Brain microvascular endothelial cell (primary cell): ENCODE results near the gene NOP10.
"Not testable (repeated sequence)": the region's sequence is repeated elsewhere in the genome, so short reads cannot be mapped to it uniquely, and the experiment has no call there.

Source experiments
- DNase-seq: peaks from one replicate; pipeline ENCODE4 v3.0.0-alpha.2; 2020
- H3K27ac ChIP-seq: fragments of 250-450 bp; sonication (Bioruptor Pico); 2 replicates; pipeline ENCODE4 v1.5.1; 2020; ENCODE audit warnings: mild to moderate bottlenecking, moderate library complexity
- H3K27me3 ChIP-seq: fragments of 250-450 bp; sonication (Bioruptor Pico); replicated peaks from 2 replicates; pipeline ENCODE4 v1.5.1; 2020; ENCODE audit warnings: mild to moderate bottlenecking
- H3K36me3 ChIP-seq: fragments of 250-450 bp; sonication (Bioruptor Pico); replicated peaks from 2 replicates; pipeline ENCODE4 v1.5.1; 2020; ENCODE audit warnings: mild to moderate bottlenecking
- H3K4me3 ChIP-seq: 2 replicates; pipeline ENCODE4 v1.5.1; 2011; ENCODE audit warnings: low read depth, mild to moderate bottlenecking, control low read depth, low read length, moderate library complexity
- CTCF ChIP-seq: IDR thresholded peaks from 2 replicates; pipeline ENCODE4 v1.5.1; 2011; ENCODE audit warnings: low read depth, mild to moderate bottlenecking, moderate library complexity, low read length, control low read depth, inconsistent platforms; ENCODE audit errors: missing control alignments
- in situ Hi-C: cut with HindIII; loops from 2 replicates; pipeline ENCODE4 v1.10.0; 2017; ENCODE audit warnings: low sequenced_read_pairs, low pct_ligation_motif_present

Gene NOP10

DNA sequence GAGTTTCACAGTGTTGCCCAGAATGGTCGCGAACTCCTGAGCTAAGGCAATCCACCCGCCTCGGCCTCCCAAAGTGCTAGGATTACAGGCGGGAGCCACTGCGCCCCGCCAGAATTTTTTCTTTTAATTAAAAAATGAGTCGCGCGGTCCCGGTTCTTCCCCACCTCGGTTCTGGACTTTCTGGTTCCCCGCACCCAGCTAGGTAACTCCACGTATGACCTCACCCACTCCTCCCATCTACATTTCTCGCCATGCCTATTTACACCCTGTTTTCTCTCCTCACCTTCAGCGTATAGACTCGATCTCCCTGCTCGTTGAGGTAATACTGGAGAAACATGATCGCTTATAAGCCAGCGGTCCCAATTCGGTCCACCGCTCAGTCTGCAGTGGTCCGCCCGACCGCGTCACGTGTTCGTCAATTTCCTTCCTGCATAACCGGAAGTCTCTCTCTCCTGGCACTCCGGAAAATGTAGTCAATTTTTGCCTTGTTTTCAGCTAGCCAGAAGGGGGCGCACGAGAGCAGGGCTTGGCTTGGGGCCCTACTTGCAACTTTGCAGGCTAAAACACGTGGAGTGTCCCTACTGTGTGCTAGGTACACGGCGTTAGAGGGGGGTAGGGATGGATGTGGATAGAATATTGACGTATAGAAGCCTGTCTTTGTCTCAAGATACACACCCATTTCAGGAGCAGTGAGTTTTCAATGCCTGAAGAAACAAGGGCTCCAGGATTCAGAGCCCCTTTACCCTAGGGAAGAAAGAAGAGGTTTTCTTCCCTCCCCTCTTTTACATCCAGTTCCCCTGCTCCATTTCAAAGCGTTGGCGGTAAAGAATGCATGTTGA, at the start of gene NOP10, which contains the start of gene NUTM1:
Gene NOP10, minus strand, starts transcription at position 400 of the 839 bp plus-strand sequence. Its CDS starts 63 bp downstream, at position 337.
Gene NUTM1, plus strand, starts transcription at position 579 of the 839 bp plus-strand sequence. CDS start 382 bp downstream, outside the sequence.
- in situ Hi-C loops = loop anchor here (25.0 kb wide), 1 partner anchor 106 kb away; the partner anchor contains the start of gene EMC4

DNA sequence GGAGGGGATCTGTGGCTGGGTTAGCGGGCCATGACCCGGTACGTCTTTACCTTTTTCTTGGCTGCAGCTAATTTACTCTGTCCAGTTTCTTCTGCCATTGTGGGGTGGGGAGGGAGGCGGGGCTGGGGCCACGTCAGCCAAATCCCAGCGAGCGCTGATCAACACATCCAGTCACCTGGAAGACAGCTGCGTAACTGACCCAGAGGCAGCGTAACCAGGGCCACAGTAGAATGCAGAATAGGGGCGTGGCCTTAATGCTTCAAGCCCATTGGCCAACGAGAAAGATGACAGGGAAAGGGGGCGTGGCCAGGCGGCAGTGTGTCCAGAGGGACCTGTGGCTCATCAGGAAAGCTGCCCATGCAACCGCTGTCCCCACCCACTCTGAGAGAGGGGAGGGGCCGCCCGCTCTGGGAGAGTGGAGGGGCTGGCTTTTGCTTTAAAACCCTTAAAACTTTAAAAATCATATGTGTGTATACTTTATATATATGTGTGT, 46.7 kb upstream of the NOP10 start:
- in situ Hi-C loops, H3K4me3 ChIP-seq, H3K36me3 ChIP-seq, H3K27ac ChIP-seq, H3K27me3 ChIP-seq, DNase-seq: not testable (repeated sequence)

More for the DNA sequence above, at the start of gene NOP10, which contains the start of gene NUTM1:
- peak within 1 kb of the TSS; percentile 84 for H3K27ac ChIP-seq
- peak; percentile 97 for TF ChIP-seq CTCF
- no peaks in the 10 kb centered on the region for H3K27me3 ChIP-seq
- H3K36me3 ChIP-seq = peaks cover 10% of the 10 kb centered on the region
- DNase-seq = peak; percentile 90
- H3K4me3 ChIP-seq = peak within 1 kb of the TSS; percentile 97

DNA sequence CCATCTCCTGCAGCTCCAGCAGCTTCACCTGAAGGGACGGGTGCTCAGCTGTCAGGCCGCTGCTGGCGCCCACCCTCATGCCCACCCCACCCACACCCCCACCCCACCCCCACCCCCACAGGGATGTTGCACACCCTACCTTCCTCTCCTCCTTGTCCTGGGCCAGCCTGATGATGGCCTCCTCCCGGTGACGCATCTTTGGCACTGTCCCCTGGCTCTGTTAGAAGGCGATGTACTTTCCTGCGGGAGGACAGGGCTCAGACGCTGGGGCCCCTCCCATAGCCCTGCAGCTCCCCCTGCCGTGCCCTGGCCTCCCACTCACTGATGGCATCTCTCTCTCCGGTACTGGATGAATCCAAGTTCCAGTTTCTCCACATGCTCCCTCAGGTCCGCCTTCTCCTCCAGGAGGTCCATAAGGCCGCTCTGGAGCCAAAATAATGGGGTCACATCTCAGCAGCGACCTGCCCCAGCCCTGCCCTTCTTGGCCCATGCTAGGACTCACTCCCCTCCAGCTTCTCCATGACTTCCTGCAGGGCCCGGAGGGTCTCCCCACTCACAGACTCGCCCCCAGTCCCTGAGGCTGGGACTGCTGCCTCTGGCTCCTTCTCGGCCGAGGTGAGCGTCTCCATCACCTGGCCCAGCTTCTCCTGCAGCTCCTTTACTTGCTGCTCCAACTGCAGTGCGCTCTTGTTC, 39.0 kb upstream of the NOP10 start:
- in situ Hi-C loops, DNase-seq, H3K36me3 ChIP-seq, H3K27ac ChIP-seq, H3K27me3 ChIP-seq, H3K4me3 ChIP-seq: not testable (repeated sequence)

DNA sequence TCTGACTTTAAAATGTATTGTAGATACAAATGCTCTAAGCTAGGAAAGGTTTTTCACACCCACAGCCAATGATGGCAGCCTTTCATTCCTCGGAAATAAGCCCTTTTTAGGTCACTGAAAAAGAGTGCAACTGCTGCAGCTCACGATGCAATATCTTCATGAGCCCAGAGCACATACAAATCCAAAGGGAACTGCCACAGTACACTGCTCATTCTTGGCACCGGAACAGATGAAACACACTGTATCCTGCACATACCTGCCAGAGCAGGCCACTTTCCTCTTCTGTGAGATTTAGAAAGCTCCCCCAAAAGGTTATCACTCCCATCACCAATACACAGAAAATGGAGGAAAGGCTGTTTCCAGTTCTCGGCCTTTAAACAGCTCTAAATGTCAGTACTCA, 37.6 kb upstream of the NOP10 start:
- DNase-seq, in situ Hi-C loops, H3K4me3 ChIP-seq, H3K36me3 ChIP-seq, H3K27ac ChIP-seq, H3K27me3 ChIP-seq: not testable (repeated sequence)

GRCh38 chr15:34376856-34377255, 33.9 kb upstream of the NOP10 start:
- Histone ChIP-seq H3K4me3 (no peak overlapping the region), H3K27ac (no peak overlapping the region), H3K27me3 (no peaks in the 10 kb centered on the region), H3K36me3 (no peaks in the 10 kb centered on the region)
- no peak for TF ChIP-seq CTCF
- in situ Hi-C loops = no loop called here
- no peak for DNase-seq

- in situ Hi-C loops, DNase-seq, H3K36me3 ChIP-seq, H3K27ac ChIP-seq, H3K4me3 ChIP-seq, H3K27me3 ChIP-seq: not testable (repeated sequence)
Measured at GRCh38 chr15:34375541-34375940, 32.6 kb upstream of the NOP10 start.

- H3K36me3 ChIP-seq = no peaks in the 10 kb centered on the region
- DNase-seq = no peak
- in situ Hi-C loops = no loop called here
- TF ChIP-seq CTCF = no peak
- H3K27me3 ChIP-seq = no peaks in the 10 kb centered on the region
- H3K4me3 ChIP-seq = no peak overlapping the region
- no peak overlapping the region for H3K27ac ChIP-seq
Measured at GRCh38 chr15:34374816-34375215, 31.9 kb upstream of the NOP10 start.
